ENCODE data around the gene SLC25A10.

Gene SLC25A10

GRCh38 chr17:81720267-81721071, 8.4 kb downstream of the SLC25A10 start:
- no peak for DNase-seq (ENCODE audit: low spot score)
- TF ChIP-seq CTCF (IDR thresholded peaks at IDR 0.05; ENCODE audit: borderline replicate concordance, control extremely low read depth, extremely low read depth, insufficient read depth, missing control alignments): no peak
- in situ Hi-C loops (cut with MboI; ENCODE audit: low sequenced_read_pairs, unreplicated experiment): no loop called here

- in situ Hi-C loops (cut with MboI; ENCODE audit: low sequenced_read_pairs, unreplicated experiment): no loop called here
- DNase-seq (ENCODE audit: low spot score): no peak
- no peak for TF ChIP-seq CTCF (IDR thresholded peaks at IDR 0.05; ENCODE audit: borderline replicate concordance, control extremely low read depth, extremely low read depth, insufficient read depth, missing control alignments)
These were observed 10.4 kb downstream of the SLC25A10 start for GRCh38 chr17:81722184-81723120.

- in situ Hi-C loops (cut with MboI; ENCODE audit: low sequenced_read_pairs, unreplicated experiment): no loop called here
- DNase-seq (ENCODE audit: low spot score): no peak
These were observed 11.6 kb downstream of the SLC25A10 start for GRCh38 chr17:81723651-81724209.

GRCh38 chr17:81725439-81725838, 13.4 kb downstream of the SLC25A10 start:
- in situ Hi-C loops (cut with MboI; ENCODE audit: low sequenced_read_pairs, unreplicated experiment): no loop called here
- DNase-seq (ENCODE audit: low spot score): no peak
- TF ChIP-seq CTCF (IDR thresholded peaks at IDR 0.05; ENCODE audit: borderline replicate concordance, control extremely low read depth, extremely low read depth, insufficient read depth, missing control alignments): no peak

More at GRCh38 chr17:81723651-81724209, 11.6 kb downstream of the SLC25A10 start:
- TF ChIP-seq CTCF (IDR thresholded peaks at IDR 0.05; ENCODE audit: borderline replicate concordance, control extremely low read depth, extremely low read depth, insufficient read depth, missing control alignments): no peak

GRCh38 chr17:81726004-81726403, 13.9 kb downstream of the SLC25A10 start:
- no peak for TF ChIP-seq CTCF (IDR thresholded peaks at IDR 0.05; ENCODE audit: borderline replicate concordance, control extremely low read depth, extremely low read depth, insufficient read depth, missing control alignments)
- DNase-seq (ENCODE audit: low spot score): no peak
- in situ Hi-C loops (cut with MboI; ENCODE audit: low sequenced_read_pairs, unreplicated experiment): no loop called here

- in situ Hi-C loops (cut with MboI; ENCODE audit: low sequenced_read_pairs, unreplicated experiment): no loop called here
- TF ChIP-seq CTCF (IDR thresholded peaks at IDR 0.05; ENCODE audit: borderline replicate concordance, control extremely low read depth, extremely low read depth, insufficient read depth, missing control alignments): no peak
- DNase-seq (ENCODE audit: low spot score): no peak
These were observed 15.4 kb downstream of the SLC25A10 start for GRCh38 chr17:81727324-81728031.

All from GM13976 (cell line).